Right renal pelvis (tissue), 4 donors: Measurements from ENCODE around the gene WNT8A. TPM values are rescaled to one million over a fixed set of nuclear protein-coding genes. Genes with fewer than 3 reads are reported as not detected.

Source experiments
- DNase-seq, 4 donors: peaks; one replicate each; pipeline ENCODE4 v3.0.0-alpha.2; 2013; ENCODE audit warnings: low read depth in 4 of 4, low spot score in 3 of 4, missing footprints in 1 of 4
- polyA plus RNA-seq, 4 donors: library from polyadenylated mRNA; unstranded; fragments of 120-200 nt; gene quantifications; one replicate each; pipeline ENCODE4 v1.2.1, GENCODE V29; 2013; ENCODE audit not compliant: insufficient read length in 4 of 4

The WNT8A gene
- polyA plus RNA-seq, 4 donors: 0.11 to 0.17 (median 0.14) TPM

- DNase-seq: peak; percentile 49 to 61 (median 58)
Observed at GRCh38 chr5:138138949-138139780, 55.3 kb downstream of the WNT8A start, which contains the start of gene NME5. Gene NME5, minus strand, starts transcription at chr5:138139428. Its CDS starts 648 bp downstream, at chr5:138138780.

GRCh38 chr5:138139781-138140090 lies 55.9 kb downstream of the WNT8A start:
- no peak for DNase-seq

DNA sequence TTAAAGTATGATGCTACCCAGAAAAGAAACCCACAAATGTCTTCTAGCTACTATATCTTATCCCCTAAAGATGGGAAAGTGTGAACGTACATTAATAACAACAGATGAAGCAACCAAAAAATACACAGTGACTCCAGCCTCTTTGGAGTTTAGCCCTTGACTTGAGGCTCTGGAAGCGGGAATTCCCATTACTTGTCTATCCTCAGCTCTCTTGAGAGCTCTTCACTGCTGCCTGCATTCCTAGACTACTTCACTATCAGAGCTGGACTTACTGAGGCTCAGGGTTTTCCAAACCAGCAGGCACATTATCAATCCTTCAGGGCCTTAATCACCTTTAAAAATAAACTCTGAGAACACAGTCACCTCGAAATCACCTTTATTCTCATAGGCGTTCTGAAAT lies 56.4 kb downstream of the WNT8A start:
- no peak for DNase-seq

Other genes starting within 250 kb of the WNT8A start
- 1 to 10 TPM; 1.4 to 1.7 (median 1.6) TPM for gene MYOT, start 216.2 kb upstream of the WNT8A start, polyA plus RNA-seq
- gene PKD2L2, start 194.6 kb upstream of the WNT8A start, polyA plus RNA-seq: under 1 TPM; 0.25 to 0.41 (median 0.31) TPM
- 10 to 100 TPM; 48.5 to 60.0 (median 54.2) TPM for gene FAM13B, start 51.0 kb upstream of the WNT8A start, polyA plus RNA-seq
- gene NME5, start 55.4 kb downstream of the WNT8A start, polyA plus RNA-seq: 10 to 100 TPM; 20.3 to 28.7 (median 24.0) TPM
- gene BRD8, start 94.6 kb downstream of the WNT8A start, polyA plus RNA-seq: 100 to 1,000 TPM in 3 of 4 donors, 10 to 100 TPM in 1; 98.8 to 134 (median 122) TPM
- gene KIF20A, start 95.1 kb downstream of the WNT8A start, polyA plus RNA-seq: 10 to 100 TPM; 35.1 to 41.9 (median 37.7) TPM
- gene CDC23, start 129.3 kb downstream of the WNT8A start, polyA plus RNA-seq: 10 to 100 TPM; 53.9 to 68.7 (median 67.0) TPM
- gene GFRA3, start 190.6 kb downstream of the WNT8A start, polyA plus RNA-seq: 1 to 10 TPM; 2.7 to 7.3 (median 3.9) TPM
- 1 to 10 TPM; 6.7 to 7.6 (median 7.1) TPM for gene CDC25C, start 247.8 kb downstream of the WNT8A start, polyA plus RNA-seq